Thyroid gland (tissue), 4 donors: ENCODE measurements around the gene KDM2B.

Source experiments
- POLR2A ChIP-seq, 2 donors: fragments of 450-650 bp; IDR thresholded peaks; one replicate each; pipeline ENCODE4 v1.6.1; 2017; ENCODE audit warnings: antibody characterized with exemption in 2 of 2, mild to moderate bottlenecking in 2 of 2, moderate library complexity in 1 of 2
- TF ChIP-seq, protein P1 (sequence below), 6 experiments: fragments of 200-600 bp in 3 of 6; fragments of 450-650 bp in 3 of 6; sonication (generic) in 3 of 6; IDR thresholded peaks; one replicate each; pipeline ENCODE4 v1.5.1; 2016 to 2019; ENCODE audit warnings: antibody characterized with exemption in 6 of 6, mild to moderate bottlenecking in 2 of 6, inconsistent platforms in 1 of 6, moderate library complexity in 1 of 6

DNA sequence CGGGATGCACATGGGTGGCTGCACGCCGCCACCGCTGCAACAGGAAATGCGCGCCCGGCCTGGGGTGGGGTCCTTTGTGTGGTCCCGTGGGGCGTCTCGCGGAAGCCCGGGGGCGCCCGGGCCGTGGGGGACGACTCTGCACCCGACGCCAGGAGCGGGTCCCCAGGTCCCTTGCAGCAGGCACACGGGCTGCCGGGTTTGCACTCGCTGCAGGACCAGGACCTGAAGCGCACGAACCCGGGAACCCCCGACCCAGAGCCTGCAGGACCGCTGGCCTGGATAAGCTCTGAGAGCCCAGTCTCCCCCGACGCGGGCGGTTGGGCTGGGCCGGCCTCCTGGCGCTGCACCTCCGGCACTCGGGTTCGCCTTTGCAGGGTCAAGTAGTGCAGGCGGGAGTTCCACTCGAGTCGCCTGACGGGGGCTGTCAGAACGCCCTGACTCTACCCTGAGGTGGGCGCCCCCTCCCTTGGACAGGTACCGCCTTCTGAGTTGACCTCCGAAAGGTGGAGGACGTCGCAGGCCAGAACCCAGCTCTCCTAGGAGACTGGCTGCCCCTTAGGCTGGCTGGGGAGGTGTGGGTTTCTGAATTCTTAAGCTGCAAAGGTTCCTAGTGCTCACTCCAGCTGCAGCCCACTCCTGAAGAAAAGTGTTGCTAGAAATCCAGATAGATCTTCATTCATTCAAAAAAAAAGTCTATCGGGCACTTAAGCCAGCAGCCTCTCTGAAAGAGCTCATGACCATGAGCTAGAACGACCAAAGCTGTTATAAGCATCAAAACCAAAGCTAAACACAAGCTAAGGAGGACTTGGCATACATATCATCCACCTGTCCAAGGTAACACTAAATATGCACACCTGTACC is 113.0 kb downstream of the KDM2B start:
- no peak for TF ChIP-seq POLR2A (IDR thresholded peaks at IDR 0.05)
- TF ChIP-seq, protein P1, sequence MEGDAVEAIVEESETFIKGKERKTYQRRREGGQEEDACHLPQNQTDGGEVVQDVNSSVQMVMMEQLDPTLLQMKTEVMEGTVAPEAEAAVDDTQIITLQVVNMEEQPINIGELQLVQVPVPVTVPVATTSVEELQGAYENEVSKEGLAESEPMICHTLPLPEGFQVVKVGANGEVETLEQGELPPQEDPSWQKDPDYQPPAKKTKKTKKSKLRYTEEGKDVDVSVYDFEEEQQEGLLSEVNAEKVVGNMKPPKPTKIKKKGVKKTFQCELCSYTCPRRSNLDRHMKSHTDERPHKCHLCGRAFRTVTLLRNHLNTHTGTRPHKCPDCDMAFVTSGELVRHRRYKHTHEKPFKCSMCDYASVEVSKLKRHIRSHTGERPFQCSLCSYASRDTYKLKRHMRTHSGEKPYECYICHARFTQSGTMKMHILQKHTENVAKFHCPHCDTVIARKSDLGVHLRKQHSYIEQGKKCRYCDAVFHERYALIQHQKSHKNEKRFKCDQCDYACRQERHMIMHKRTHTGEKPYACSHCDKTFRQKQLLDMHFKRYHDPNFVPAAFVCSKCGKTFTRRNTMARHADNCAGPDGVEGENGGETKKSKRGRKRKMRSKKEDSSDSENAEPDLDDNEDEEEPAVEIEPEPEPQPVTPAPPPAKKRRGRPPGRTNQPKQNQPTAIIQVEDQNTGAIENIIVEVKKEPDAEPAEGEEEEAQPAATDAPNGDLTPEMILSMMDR (IDR thresholded peaks at IDR 0.05) = no peak
